DND-41 (cell line): ENCODE data around the gene DIAPH3.

ENCODE experiments used
- CTCF ChIP-seq: IDR thresholded peaks from 2 replicates; pipeline ENCODE4 v1.5.1; 2012; ENCODE audit warnings: borderline replicate concordance, low read length, moderate library complexity, mild to moderate bottlenecking; ENCODE audit not compliant: poor library complexity, severe bottlenecking; ENCODE audit errors: extremely low read depth
- EZH2 ChIP-seq: IDR thresholded peaks from 3 replicates; pipeline ENCODE4 v1.6.1; 2012; ENCODE audit warnings: borderline replicate concordance, low read depth, mild to moderate bottlenecking, moderate library complexity, low read length, inconsistent platforms; ENCODE audit not compliant: severe bottlenecking

GRCh38 chr13:59846845-59847620 is 316.7 kb downstream of the DIAPH3 start:
- TF ChIP-seq CTCF (no peak), EZH2 (no peak)
